ENCODE results near the gene KRTAP5-9. TPM values are rescaled to one million over a fixed set of nuclear protein-coding genes. Genes with fewer than 3 reads are reported as not detected.
"Not testable (repeated sequence)": the region's sequence is repeated elsewhere in the genome, so short reads cannot be mapped to it uniquely, and the experiment has no call there.

The KRTAP5-9 gene
- total and polyA plus RNA-seq, 10 donors = 0.29 to 1.1 (median 0.51) TPM; not detected in 3

- intact Hi-C loops (cut with DNase I; ENCODE audit: low total_unique reads) = no loop called here
Observed at GRCh38 chr11:71572811-71573210, 24.6 kb downstream of the KRTAP5-9 start.

GRCh38 chr11:71574418-71574817 is 26.2 kb downstream of the KRTAP5-9 start:
- intact Hi-C loops (cut with DNase I; ENCODE audit: low total_unique reads) = no loop called here
- TF ChIP-seq CTCF (IDR thresholded peaks at IDR 0.05 in 8 of 11, conservative IDR thresholded peaks at IDR 0.05 in 3 of 11) = no peak
- no peak for TF ChIP-seq POLR2AphosphoS5 (IDR thresholded peaks at IDR 0.05)
- TF ChIP-seq POLR2A (IDR thresholded peaks at IDR 0.05) = no peak
- H3K36me3 ChIP-seq = no peaks in the 10 kb centered on the region
- no peak for DNase-seq
- H3K4me3 ChIP-seq = no peak overlapping the region
- H3K9me3 ChIP-seq = no peaks in the 10 kb centered on the region
- 80 to 89% (median 84%) methylated on average over 5 of the region's 5 CpGs for WGBS, 5 donors
- H3K4me1 ChIP-seq = no peaks in the 10 kb centered on the region
- H3K27me3 ChIP-seq (replicated peaks in 1 of 7) = no peaks in the 10 kb centered on the region
- no peak overlapping the region for H3K27ac ChIP-seq

More at GRCh38 chr11:71572811-71573210, 24.6 kb downstream of the KRTAP5-9 start:
- H3K27me3 ChIP-seq (replicated peaks in 1 of 7) = no peaks in the 10 kb centered on the region
- H3K4me3 ChIP-seq = no peak overlapping the region
- TF ChIP-seq POLR2AphosphoS5 (IDR thresholded peaks at IDR 0.05) (no peak), POLR2A (IDR thresholded peaks at IDR 0.05) (no peak), CTCF (IDR thresholded peaks at IDR 0.05 in 8 of 11, conservative IDR thresholded peaks at IDR 0.05 in 3 of 11) (no peak)
- H3K4me1 ChIP-seq = no peaks in the 10 kb centered on the region
- WGBS, 5 donors = 74 to 87% (median 84%) methylated on average over 7 to 11 of the region's 11 CpGs
- no peaks in the 10 kb centered on the region for H3K36me3 ChIP-seq
- no peak for DNase-seq
- H3K9me3 ChIP-seq = no peaks in the 10 kb centered on the region
- no peak overlapping the region for H3K27ac ChIP-seq

GRCh38 chr11:71575723-71576424 is 27.7 kb downstream of the KRTAP5-9 start:
- 74 to 88% (median 83%) methylated on average over 4 of the region's 4 CpGs for whole genome bisulfite sequencing, 5 donors
- Histone ChIP-seq H3K4me3 (no peak overlapping the region), H3K4me1 (peaks cover 0 to 13% (median 8%) of the 10 kb centered on the region in 6 donors), H3K36me3 (no peaks in the 10 kb centered on the region), H3K27ac (no peak overlapping the region), H3K9me3 (no peaks in the 10 kb centered on the region), H3K27me3 (replicated peaks in 1 of 7) (peaks cover 0 to 3% (median 0%) of the 10 kb centered on the region in 7 donors)
- no peak for DNase-seq
- TF ChIP-seq CTCF (IDR thresholded peaks at IDR 0.05 in 8 of 11, conservative IDR thresholded peaks at IDR 0.05 in 3 of 11) (no peak), POLR2A (IDR thresholded peaks at IDR 0.05) (no peak), POLR2AphosphoS5 (IDR thresholded peaks at IDR 0.05) (no peak)
- intact Hi-C loops (cut with DNase I; ENCODE audit: low total_unique reads) = no loop called here

- WGBS, 5 donors = 88 to 96% (median 91%) methylated on average over 4 to 38 of the region's 41 CpGs
- DNase-seq; H3K9me3 ChIP-seq; H3K4me3 ChIP-seq; H3K36me3 ChIP-seq; intact Hi-C loops (cut with DNase I; ENCODE audit: low total_unique reads); H3K27ac ChIP-seq: not testable (repeated sequence)
- H3K4me1 ChIP-seq = peaks cover 0 to 21% (median 11%) of the 10 kb centered on the region in 6 donors
- peaks cover 0 to 13% (median 0%) of the 10 kb centered on the region in 7 donors for H3K27me3 ChIP-seq (replicated peaks in 1 of 7)
Observed at GRCh38 chr11:71576688-71577465, 28.7 kb downstream of the KRTAP5-9 start.
